NCI-H2196 (cell line): ENCODE data around the gene BLVRB.
A peak's percentile ranks its signal among the peaks of the same experiment; 100 is the strongest.
"Not testable (repeated sequence)": the region's sequence is repeated elsewhere in the genome, so short reads cannot be mapped to it uniquely, and the experiment has no call there.

Experiments
- DNase-seq: peaks from one replicate; lab custom pipeline; 2025; ENCODE audit not compliant: unreplicated experiment; lab: John Stamatoyannopoulos, UW

The BLVRB gene

DNA sequence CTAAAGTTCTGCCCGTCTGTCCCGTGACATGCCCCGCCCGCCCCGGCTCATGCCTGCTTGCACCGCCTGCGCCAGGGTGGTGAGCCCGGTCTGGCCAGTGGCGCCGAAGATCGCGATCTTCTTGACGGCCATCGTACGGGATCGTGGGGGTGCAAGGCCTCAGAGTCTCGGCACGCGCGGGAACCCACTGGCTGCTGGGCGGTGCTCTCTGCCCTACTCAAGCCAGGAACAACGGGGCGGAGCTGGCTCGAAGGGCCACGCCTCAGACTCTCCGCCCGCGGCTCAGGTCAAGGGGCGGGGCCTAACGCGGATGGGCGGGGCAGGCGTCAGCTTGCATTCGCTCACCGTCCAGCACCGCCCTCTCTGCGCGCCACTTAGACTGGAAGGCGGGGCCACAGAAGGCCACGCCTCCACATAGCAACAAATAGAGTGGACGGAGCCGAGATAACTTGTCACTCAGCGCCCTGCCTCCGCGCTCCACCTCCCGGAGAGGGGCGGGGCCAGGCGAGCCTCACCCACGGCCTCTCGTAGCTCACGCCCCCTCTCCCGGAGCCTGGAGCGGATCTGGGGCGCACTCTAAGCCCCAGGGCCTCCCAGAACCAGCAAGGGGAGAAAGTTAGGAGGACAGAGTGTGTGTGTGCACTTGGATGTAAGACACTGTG, at the start of gene BLVRB:
Gene BLVRB (minus strand): TSS at position 189 of the 662 bp plus-strand sequence. CDS start 57 bp downstream, at position 132.
- DNase-seq = peak; percentile 99

DNA sequence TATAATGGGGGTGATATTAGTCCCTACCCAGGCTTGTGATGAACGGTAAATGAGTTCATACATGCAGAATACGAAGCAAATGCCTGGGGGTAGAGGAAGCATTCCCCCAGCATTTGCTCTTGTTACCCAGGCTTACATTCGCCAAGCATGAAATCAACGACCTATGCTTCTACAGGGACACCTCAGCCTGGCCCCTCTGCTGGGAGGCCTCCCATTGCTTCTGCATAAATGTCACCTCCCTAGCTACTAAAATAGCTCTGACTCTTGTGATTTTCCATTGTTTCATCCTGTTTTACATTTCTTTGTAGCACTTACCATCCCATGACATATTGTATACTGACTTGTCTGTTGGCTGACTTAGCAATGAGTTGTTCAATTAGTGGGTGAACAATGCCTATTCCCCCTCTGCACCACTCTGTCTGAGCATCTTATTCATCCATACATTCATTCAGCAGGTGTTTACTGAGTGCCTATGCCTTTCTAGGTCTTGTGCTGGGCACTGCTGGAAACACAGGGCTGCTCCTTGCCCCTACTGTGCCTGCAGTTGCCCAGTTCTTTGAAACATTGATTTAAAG, 48.3 kb upstream of the BLVRB start:
- DNase-seq = no peak

- DNase-seq = no peak
These were observed 47.8 kb upstream of the BLVRB start for GRCh38 chr19:40513345-40513678.

DNA sequence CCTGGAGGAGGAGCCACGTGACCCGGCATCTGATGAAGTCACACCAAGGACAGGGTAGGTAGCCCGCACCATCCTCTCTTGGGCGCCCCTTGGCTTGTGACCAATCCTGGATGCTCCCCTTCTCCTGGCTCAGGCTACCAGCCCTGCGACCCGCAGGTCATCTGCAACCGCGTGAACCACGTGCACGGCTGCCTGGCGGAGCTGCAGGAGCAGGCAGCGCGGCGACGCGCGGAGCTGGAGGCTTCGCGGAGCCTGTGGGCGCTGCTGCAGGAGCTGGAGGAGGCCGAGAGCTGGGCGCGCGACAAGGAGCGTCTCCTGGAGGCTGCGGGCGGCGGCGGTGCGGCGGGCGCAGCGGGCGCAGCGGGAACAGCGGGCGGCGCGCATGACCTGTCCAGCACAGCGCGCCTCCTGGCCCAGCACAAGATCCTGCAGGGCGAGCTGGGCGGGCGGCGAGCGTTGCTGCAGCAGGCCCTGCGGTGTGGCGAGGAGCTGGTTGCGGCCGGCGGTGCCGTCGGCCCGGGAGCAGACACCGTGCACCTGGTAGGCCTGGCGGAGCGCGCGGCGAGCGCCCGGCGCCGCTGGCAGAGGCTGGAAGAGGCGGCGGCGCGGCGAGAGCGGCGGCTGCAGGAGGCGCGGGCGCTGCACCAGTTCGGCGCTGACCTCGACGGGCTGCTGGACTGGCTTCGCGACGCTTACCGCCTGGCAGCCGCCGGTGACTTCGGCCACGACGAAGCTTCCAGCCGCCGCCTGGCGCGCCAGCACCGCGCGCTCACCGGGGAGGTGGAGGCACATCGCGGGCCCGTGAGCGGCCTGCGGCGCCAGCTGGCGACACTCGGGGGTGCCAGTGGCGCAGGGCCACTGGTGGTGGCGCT, 47.2 kb upstream of the BLVRB start:
- DNase-seq = no peak

DNA sequence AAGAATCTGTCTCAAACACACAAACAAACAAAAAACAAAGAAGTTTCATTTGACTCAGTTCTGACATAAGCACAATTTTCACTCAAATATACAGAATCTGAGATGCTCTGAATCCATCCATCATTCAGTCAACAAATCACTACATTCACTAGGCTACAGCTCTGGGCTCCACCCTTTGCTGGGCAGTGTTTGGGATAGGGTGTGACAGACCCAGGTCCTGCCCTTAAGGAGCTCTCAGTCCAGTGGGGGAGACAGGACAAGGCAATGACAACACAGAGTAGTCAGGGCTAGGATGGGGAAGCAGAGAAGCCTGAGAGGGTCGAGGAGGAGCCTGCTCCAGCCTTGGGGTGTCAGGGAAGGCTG, 46.5 kb upstream of the BLVRB start:
- DNase-seq = no peak

- no peak for DNase-seq
These were observed 45.9 kb upstream of the BLVRB start for GRCh38 chr19:40511487-40511886.

DNA sequence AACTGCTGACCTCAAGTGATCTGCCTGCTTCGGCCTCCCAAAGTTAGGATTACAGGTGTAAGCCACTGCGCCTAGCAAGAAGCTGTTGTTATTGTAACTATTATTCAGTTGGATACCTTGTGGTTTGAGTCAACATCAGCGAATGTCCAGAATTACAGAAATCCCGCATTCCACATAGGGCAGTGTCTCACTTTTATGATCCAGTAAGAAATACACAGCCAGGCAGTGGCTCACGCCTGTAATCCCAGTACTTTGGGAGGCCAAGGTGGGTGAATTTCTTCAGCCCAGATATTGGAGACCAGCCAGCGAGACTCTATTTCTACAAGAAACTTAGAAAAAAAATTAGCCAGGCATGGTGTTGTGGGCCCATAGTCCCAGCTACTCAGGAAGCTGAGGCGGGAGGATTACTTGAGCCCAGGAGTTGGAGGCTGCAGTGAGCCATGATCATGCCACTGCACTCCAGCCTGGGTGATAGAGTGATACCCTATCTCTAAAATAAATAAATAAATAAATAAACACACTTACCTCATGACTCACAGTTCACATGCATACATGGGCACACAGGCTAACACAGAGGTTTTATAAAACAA, 45.1 kb upstream of the BLVRB start:
- DNase-seq = no peak

DNA sequence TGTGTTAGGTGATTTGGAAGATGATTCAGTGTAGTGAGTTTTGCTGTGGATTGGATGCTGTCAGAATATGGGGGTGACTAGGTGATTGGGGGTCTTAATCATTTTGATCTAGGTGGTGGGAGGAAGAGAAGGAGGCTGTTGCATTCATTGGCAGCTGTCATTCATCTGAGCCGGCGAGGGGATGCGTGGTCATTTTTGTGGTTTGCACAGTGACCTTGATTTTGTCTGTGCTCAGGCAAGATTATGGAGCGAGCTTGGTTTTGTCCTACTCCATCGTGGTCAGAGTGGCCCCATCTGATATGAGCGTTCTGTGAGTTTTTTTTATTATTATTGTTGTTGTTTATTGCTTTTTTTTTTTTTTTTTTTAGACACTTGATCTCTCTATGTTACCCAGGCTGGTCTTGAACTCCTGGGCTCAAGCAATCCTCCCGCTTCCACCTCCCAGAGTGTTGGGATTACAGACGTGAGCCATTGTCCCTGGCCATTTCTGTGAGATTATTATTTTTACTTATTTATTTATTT, 43.3 kb upstream of the BLVRB start:
- DNase-seq = no peak

GRCh38 chr19:40507892-40508291, 42.3 kb upstream of the BLVRB start:
- DNase-seq = no peak

- DNase-seq = no peak
These were observed 40.6 kb upstream of the BLVRB start for GRCh38 chr19:40506099-40506498.

DNA sequence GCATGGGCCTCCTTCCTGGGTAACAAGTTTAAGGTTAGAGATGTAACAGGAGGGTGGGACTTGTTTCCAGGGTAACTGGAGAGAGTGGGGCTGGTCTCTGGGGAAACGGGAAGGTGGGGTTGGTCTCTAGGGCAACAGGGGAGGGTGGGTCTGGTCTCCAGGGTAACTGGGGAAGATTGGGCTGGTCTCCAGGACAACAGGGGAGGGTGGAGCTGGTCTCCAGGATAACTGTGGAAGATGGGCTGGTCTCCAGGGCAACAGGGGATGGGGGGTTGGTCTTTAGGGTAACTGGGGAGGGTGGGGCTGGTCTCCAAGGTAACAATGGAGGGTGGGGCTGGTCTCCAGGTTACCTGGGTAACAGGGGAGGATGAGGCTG, 37.8 kb upstream of the BLVRB start:
- peak; percentile 57 for DNase-seq

GRCh38 chr19:40502647-40503319, 37.2 kb upstream of the BLVRB start:
- no peak for DNase-seq

GRCh38 chr19:40502081-40502480, 36.5 kb upstream of the BLVRB start:
- no peak for DNase-seq

DNA sequence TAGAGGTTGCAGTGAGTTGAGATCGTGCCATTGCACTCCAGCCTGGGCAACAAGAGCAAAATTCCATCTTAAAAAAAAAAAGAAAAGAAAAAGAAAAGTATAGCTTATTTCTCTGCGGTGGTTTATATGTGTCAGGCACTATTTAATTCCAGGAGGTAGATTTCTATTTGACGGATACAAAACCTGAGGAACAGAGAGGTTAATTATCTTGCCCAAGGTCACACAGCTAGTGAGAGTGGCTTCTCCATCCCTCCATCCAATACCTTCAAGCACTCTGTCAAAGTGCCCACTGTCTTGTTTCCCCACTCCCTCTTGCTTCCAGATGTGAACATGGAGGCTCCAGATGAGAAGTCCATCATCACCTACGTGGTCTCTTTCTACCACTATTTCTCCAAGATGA, 36.1 kb upstream of the BLVRB start:
- DNase-seq = no peak

GRCh38 chr19:40500678-40501530, 35.4 kb upstream of the BLVRB start:
- DNase-seq = not testable (repeated sequence)

DNA sequence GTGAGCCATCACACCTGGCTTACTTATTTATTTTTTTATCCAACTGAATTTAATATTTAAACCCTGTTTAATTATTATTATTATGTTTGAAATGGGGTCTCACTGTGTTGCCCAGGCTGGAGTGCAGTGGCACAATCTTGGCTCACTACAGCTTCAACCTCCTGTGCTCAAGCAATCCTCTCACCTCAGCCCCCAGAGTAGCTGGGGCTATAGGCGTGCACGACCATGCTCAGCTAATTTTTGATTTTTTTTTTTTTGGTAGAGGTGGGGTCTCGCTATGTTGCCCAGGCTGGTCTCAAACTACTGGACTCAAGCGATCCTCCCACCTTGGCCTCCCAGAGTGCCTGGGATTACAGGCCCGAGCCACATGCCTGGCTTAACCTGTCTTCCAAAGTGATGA, 33.8 kb upstream of the BLVRB start:
- DNase-seq = no peak

DNA sequence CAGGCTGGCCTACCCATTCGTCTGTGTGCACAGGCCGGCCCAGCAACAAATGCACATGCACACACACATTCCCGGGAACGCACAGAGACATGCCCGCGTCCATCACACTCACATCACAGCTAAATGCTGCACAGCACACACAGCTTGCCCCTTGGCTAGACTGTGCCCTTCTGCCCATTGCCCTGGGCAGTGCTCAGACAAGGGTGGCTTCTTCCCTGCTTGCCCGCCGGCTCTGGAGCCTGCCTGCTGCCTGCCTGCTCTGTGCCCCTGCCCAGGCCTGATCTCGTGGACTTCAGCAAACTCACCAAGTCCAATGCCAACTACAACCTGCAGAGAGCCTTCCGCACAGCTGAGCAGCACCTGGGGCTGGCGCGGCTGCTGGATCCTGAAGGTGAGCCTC, 31.7 kb upstream of the BLVRB start:
- DNase-seq = no peak

DNA sequence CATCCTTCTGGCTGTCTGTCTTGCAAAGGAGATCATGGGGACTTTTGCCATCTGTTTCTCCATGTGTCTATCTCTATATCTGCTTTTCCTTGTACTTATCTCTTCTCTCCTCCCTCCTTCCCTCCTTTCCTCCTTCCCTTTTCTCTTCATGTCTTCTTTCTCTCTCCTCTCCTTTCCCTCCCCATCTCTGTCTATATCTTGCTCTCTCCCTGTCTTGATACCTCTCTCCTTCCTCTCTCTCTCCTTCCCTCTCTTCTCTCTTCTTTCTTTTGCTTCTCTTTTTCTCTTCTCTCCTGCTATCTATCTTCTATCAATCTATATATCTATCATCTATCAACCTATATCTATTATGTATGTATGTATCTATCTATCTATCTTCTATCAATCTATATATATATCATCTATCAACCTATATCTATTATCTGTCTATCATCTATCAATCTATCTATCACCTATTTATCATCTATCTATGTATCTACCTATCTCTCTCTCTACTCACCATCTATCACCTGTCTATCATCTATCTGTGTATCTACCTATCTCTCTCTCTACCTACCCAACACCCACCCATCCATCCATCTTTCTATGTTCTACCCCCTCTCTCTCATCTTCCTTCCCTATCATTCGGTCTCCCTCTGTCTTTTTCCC, 28.8 kb upstream of the BLVRB start:
- DNase-seq = no peak

GRCh38 chr19:40493778-40494177, 28.2 kb upstream of the BLVRB start:
- DNase-seq = no peak

DNA sequence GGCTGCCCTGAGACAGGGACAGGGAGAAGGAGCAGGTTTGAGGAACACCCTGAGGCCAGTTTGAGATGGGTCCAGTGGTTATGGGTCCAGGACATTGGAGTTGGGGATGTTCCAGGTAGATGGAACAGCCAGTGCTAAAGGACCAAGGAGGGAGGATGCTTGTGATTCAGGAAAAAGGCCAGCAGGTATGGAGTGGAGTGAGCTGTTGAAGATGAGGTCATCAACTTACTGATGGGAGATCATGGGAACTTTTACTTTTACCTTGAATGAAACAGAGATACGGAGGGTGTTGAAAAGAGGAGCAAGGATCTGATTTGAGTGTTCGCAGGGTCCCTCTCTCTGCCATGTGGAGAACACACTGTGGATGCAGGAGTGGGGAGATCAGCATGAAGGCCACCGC, 26.7 kb upstream of the BLVRB start:
- no peak for DNase-seq
